ENCODE results near the gene FOXP1.

DNA sequence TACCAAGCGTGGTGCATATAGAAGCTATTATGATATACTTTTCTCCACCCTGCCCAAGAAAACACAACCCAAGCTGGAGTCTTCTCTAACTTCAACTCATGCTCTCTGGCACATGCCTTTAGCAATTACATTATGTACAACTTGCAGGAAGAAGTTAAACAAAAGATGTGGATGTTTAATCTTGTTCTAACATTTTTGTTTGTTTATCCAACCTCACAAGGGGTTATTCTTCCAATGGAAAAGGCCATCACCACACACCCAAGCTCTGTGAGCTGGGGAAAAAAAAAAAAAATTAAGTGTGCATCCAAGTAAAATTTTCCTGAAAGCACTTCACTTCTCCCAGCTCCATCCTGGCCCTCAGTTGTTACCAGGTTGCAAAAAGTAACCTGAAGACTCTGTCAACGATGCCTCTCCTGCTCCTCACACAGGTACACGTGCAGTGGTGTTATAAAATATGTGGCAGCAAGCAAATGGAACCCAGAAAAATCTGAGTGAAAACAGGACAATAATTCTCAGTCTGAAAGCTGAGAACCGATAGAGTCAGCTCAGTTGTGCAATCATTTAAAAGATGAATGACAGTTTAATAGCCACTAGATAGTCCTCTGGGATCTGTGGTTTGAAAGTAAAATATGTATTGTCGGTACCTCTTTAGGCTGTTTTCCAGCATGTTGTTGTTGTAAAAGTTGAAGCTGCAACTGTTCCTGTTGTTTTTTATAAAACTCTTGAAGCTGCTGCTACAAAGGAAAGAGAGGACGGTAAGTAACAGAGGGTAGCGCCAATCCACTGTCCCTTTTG, 531.4 kb downstream of the FOXP1 start:
- TF ChIP-seq, protein P1, sequence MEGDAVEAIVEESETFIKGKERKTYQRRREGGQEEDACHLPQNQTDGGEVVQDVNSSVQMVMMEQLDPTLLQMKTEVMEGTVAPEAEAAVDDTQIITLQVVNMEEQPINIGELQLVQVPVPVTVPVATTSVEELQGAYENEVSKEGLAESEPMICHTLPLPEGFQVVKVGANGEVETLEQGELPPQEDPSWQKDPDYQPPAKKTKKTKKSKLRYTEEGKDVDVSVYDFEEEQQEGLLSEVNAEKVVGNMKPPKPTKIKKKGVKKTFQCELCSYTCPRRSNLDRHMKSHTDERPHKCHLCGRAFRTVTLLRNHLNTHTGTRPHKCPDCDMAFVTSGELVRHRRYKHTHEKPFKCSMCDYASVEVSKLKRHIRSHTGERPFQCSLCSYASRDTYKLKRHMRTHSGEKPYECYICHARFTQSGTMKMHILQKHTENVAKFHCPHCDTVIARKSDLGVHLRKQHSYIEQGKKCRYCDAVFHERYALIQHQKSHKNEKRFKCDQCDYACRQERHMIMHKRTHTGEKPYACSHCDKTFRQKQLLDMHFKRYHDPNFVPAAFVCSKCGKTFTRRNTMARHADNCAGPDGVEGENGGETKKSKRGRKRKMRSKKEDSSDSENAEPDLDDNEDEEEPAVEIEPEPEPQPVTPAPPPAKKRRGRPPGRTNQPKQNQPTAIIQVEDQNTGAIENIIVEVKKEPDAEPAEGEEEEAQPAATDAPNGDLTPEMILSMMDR (conservative IDR thresholded peaks at IDR 0.05; ENCODE audit: low read depth, low read length) = no peak
- TF ChIP-seq EZH2 (IDR thresholded peaks at IDR 0.05; ENCODE audit: borderline replicate concordance, low read depth, low read length, poor library complexity, severe bottlenecking) = no peak
